SK-N-SH (cell line): ENCODE data around the gene PARD3. TPM values are rescaled to one million over a fixed set of nuclear protein-coding genes. Genes with fewer than 3 reads are reported as not detected.

Experiments
- CTCF ChIA-PET: fragments of 300-600, 350-600 bp; formaldehyde crosslinking; extraction: SDS; loops from one replicate; lab custom pipeline; 2021; lab: Yijun Ruan, JAX
- POLR2A ChIA-PET: fragments of 350-600 bp; sonication (Branson Sonifier 250); formaldehyde crosslinking; extraction: SDS; loops from one replicate; lab custom pipeline; 2020; ENCODE audit warnings: antibody characterized with exemption, inconsistent platforms; lab: Yijun Ruan, JAX
- DNase-seq: peaks from one replicate; pipeline ENCODE4 v3.0.0; 2012
- H2AFZ ChIP-seq: fragments of 200-600 bp; sonication (generic); 2 replicates; pipeline ENCODE4 v1.8.1; 2016; ENCODE audit warnings: antibody characterized with exemption, mild to moderate bottlenecking, low read depth
- H3F3A ChIP-seq: fragments of 200-600 bp; sonication (generic); replicated peaks from 2 replicates; pipeline ENCODE3; 2016; ENCODE audit warnings: antibody characterized with exemption, mild to moderate bottlenecking; ENCODE audit not compliant: insufficient read depth
- H3K27ac ChIP-seq, 2 experiments: fragments of 200-500 bp in 1 of 2; fragments of 200-600 bp in 1 of 2; sonication (Bioruptor generic) in 1 of 2; sonication (generic), shearing (Covaris generic) in 1 of 2; 2 replicates each; pipeline versions ENCODE4 v1.5.1 to v1.6.1; 2014 to 2016; ENCODE audit warnings: low read depth in 2 of 2, inconsistent platforms in 1 of 2, low read length in 1 of 2, mild to moderate bottlenecking in 1 of 2, mixed read lengths in 1 of 2
- H3K27me3 ChIP-seq: fragments of 200-600 bp; sonication (generic), shearing (Covaris generic); 2 replicates; pipeline ENCODE4 v1.6.1; 2016; ENCODE audit warnings: mixed run types; ENCODE audit not compliant: insufficient read depth
- H3K36me3 ChIP-seq, 2 experiments: fragments of 200-500 bp in 1 of 2; fragments of 200-600 bp in 1 of 2; sonication (Bioruptor generic) in 1 of 2; sonication (generic) in 1 of 2; replicated peaks in 1 of 2; 2 replicates each; pipeline versions ENCODE3 to v1.5.1; 2014 to 2016; ENCODE audit warnings: low read length in 1 of 2, mild to moderate bottlenecking in 1 of 2; ENCODE audit not compliant: insufficient read depth in 2 of 2, control insufficient read depth in 1 of 2
- H3K4me1 ChIP-seq, 2 experiments: fragments of 200-500 bp in 1 of 2; fragments of 200-600 bp in 1 of 2; sonication (Bioruptor generic) in 1 of 2; sonication (generic), shearing (Covaris generic) in 1 of 2; 2 replicates each; pipeline versions ENCODE4 v1.5.1 to v1.6.1; 2014 to 2016; ENCODE audit warnings: low read depth in 1 of 2, low read length in 1 of 2, mixed run types in 1 of 2; ENCODE audit not compliant: insufficient read depth in 2 of 2, control insufficient read depth in 1 of 2
- H3K4me2 ChIP-seq: fragments of 200-600 bp; sonication (generic), shearing (Covaris generic); 2 replicates; pipeline ENCODE4 v1.6.1; 2017; ENCODE audit warnings: mixed run types
- H3K4me3 ChIP-seq, 2 experiments: fragments of 200-500 bp in 1 of 2; fragments of 200-600 bp in 1 of 2; sonication (Bioruptor generic) in 1 of 2; sonication (generic), shearing (Covaris generic) in 1 of 2; 2 replicates each; pipeline versions ENCODE4 v1.5.1 to v1.8.1; 2014 to 2016; ENCODE audit warnings: low read depth in 2 of 2, inconsistent platforms in 1 of 2, low read length in 1 of 2, mild to moderate bottlenecking in 1 of 2, mixed read lengths in 1 of 2, moderate library complexity in 1 of 2
- H3K79me2 ChIP-seq: fragments of 200-600 bp; sonication (generic); 2 replicates; pipeline ENCODE4 v1.8.1; 2017; ENCODE audit warnings: mild to moderate bottlenecking; ENCODE audit not compliant: insufficient read depth
- H3K9ac ChIP-seq: fragments of 200-600 bp; sonication (generic); 2 replicates; pipeline ENCODE4 v1.6.1; 2017; ENCODE audit warnings: mixed run types
- H3K9me2 ChIP-seq: fragments of 200-600 bp; sonication (generic); 2 replicates; pipeline ENCODE4 v1.6.1; 2017; ENCODE audit warnings: mixed run types
- H3K9me3 ChIP-seq: fragments of 200-600 bp; sonication (generic); 2 replicates; pipeline ENCODE4 v1.6.1; 2017; ENCODE audit warnings: mixed run types, mild to moderate bottlenecking, moderate library complexity
- H4K20me1 ChIP-seq: fragments of 200-600 bp; sonication (generic); 2 replicates; pipeline ENCODE4 v1.6.1; 2017; ENCODE audit warnings: mild to moderate bottlenecking, mixed run types; ENCODE audit not compliant: insufficient read depth
- CHD2 ChIP-seq: fragments of 150-350 bp; IDR thresholded peaks from 2 replicates; pipeline ENCODE4 v1.6.1; 2018; ENCODE audit warnings: low read length; ENCODE audit not compliant: partially characterized antibody
- EP300 ChIP-seq, 2 experiments: IDR thresholded peaks; 2 replicates each; pipeline versions ENCODE4 v1.4.0 to v1.6.1; 2012; ENCODE audit warnings: borderline replicate concordance in 1 of 2, low read depth in 1 of 2, low read length in 1 of 2
- FOSL2 ChIP-seq: IDR thresholded peaks from 2 replicates; pipeline ENCODE4 v1.4.0; 2012; ENCODE audit warnings: low read depth, mild to moderate bottlenecking, moderate library complexity, borderline replicate concordance
- FOXJ3 ChIP-seq: sonication (generic); formaldehyde crosslinking; IDR thresholded peaks from 2 replicates; pipeline ENCODE4 v1.5.1; 2020; ENCODE audit warnings: mild to moderate bottlenecking, missing genetic modification reagents
- JUND ChIP-seq: IDR thresholded peaks from 2 replicates; pipeline ENCODE4 v1.4.0; 2012
- NFIC ChIP-seq: IDR thresholded peaks from 2 replicates; pipeline ENCODE4 v1.4.0; 2012; ENCODE audit warnings: borderline replicate concordance
- NRF1 ChIP-seq: IDR thresholded peaks from 2 replicates; pipeline ENCODE4 v1.6.1; 2012; ENCODE audit warnings: low read depth, mild to moderate bottlenecking, low read length
- TAF1 ChIP-seq: IDR thresholded peaks from 2 replicates; pipeline ENCODE4 v1.6.1; 2012; ENCODE audit warnings: low read depth, mild to moderate bottlenecking, low read length, moderate library complexity, borderline replicate concordance
- TCF12 ChIP-seq: IDR thresholded peaks from 2 replicates; pipeline ENCODE4 v1.4.0; 2012
- YY1 ChIP-seq: IDR thresholded peaks from 2 replicates; pipeline ENCODE4 v1.4.0; 2012; ENCODE audit warnings: low read depth, mild to moderate bottlenecking
- WGBS: methylation state at CpG from one replicate; pipeline ENCODE4 v1.1.6; 2017; ENCODE audit warnings: low lambda C conversion rate; 5-methylcytosine and 5-hydroxymethylcytosine counted together
- polyA plus RNA-seq, 3 experiments: library from polyadenylated mRNA; depleted of rRNA; stranded (reverse); fragments of >200 nt; gene quantifications; 2 replicates each; pipeline ENCODE4 v1.2.3, GENCODE V29; 2012
- TF ChIP-seq, protein P1 (sequence below): IDR thresholded peaks from 2 replicates; pipeline ENCODE4; 2012
- TF ChIP-seq, protein P2 (sequence below): fragments of 150-350 bp; IDR thresholded peaks from 2 replicates; pipeline ENCODE4 v1.6.1; 2016; ENCODE audit warnings: mild to moderate bottlenecking, low read depth, low read length
- TF ChIP-seq, protein P3 (sequence below): IDR thresholded peaks from 2 replicates; pipeline ENCODE4 v1.4.0; 2012; ENCODE audit warnings: low read depth

PARD3 gene
- polyA plus RNA-seq, 1 of the 3 experiments (the other 2 are of a cell fraction), result 29.4 TPM

DNA sequence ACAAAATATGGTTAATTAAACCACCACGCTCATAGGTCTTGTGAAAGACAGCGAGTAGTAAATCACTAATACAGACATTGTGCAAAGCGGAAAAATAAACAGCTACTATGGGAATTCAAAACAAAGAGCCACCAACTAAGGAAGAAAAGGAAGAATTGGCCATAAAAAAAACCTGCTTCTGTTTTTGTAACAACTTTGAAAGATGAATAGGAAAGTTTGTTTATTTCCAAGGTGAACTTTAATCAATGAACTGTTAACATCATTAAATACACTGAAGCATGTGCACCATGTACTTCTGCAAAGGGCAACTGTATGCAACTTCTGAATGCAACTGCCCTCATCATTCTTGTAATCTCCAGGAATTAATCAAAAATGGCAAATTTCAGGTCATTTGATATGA is 651.1 kb downstream of the PARD3 start (continued):
- TF ChIP-seq, protein P1, sequence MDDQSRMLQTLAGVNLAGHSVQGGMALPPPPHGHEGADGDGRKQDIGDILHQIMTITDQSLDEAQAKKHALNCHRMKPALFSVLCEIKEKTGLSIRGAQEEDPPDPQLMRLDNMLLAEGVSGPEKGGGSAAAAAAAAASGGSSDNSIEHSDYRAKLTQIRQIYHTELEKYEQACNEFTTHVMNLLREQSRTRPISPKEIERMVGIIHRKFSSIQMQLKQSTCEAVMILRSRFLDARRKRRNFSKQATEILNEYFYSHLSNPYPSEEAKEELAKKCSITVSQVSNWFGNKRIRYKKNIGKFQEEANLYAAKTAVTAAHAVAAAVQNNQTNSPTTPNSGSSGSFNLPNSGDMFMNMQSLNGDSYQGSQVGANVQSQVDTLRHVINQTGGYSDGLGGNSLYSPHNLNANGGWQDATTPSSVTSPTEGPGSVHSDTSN, result no peak
- no peak for TF ChIP-seq FOSL2
- no peak for TF ChIP-seq FOXJ3 (CRISPR knock-in tag)

DNA sequence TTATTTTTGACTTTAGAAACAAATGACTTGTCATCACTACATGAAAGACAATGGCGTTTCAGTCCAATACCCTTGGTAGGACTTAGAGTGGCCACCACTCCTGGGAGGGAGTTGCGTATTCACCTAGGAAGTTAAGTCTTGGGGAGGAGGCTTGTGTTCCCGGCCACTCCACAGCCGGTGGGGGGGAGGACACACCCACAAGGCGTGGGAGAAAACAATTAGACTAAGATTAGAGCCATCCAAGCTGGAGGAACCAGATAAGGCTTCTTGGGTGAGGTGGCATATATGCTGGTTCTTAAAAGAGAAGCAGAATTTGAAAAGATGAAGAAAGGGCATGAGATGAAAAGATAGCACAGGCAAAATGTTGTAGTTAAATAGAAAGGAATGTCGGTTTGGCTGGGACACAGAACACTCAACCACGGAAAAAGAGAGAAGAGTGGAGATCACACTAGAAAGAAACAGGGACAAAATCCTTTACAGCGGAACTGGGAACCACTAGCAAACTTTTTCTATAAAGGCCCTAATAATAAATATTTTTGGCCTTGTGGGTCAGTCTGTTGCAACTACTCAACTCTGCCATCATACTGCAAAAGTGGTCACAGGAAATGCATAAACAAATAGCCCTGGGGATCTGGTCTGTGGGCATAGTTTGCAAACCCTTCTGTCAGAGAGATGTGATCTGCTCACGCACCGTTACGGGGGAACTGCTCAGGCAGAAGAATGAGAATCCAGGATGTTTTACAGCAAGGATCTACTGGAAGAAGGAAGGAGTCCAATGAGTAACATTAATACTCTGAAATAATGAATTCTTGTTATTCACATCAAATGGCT is 651.8 kb downstream of the PARD3 start:
- Histone ChIP-seq H3K27ac (peak overlapping the region in 1 of 2 experiments; percentile 44; a peak in 1 of 4 replicates), H2AFZ (no peak overlapping the region), H3K79me2 (no peaks in the 10 kb centered on the region), H3K27me3 (no peaks in the 10 kb centered on the region), H3F3A (peaks cover 7% of the 10 kb centered on the region), H3K4me3 (no peak overlapping the region), H3K9me3 (no peaks in the 10 kb centered on the region), H3K9ac (no peak overlapping the region), H3K9me2 (no peaks in the 10 kb centered on the region), H3K4me2 (no peak overlapping the region), H3K36me3 (no peaks in the 10 kb centered on the region), H4K20me1 (no peaks in the 10 kb centered on the region), H3K4me1 (no peaks in the 10 kb centered on the region)
- no peak for DNase-seq
- CTCF ChIA-PET, result no interaction called here
- POLR2A ChIA-PET, result no interaction called here
- WGBS, result 78% methylated on average over 11 of the region's 11 CpGs
- TF ChIP-seq TCF12, result peak; percentile 30; the same call in 1 of the 2 replicates
- TF ChIP-seq CHD2, result no peak
- TF ChIP-seq NFIC, result peak; percentile 35; the same call in 1 of the 2 replicates
- TF ChIP-seq YY1, result no peak
- TF ChIP-seq, protein P2, sequence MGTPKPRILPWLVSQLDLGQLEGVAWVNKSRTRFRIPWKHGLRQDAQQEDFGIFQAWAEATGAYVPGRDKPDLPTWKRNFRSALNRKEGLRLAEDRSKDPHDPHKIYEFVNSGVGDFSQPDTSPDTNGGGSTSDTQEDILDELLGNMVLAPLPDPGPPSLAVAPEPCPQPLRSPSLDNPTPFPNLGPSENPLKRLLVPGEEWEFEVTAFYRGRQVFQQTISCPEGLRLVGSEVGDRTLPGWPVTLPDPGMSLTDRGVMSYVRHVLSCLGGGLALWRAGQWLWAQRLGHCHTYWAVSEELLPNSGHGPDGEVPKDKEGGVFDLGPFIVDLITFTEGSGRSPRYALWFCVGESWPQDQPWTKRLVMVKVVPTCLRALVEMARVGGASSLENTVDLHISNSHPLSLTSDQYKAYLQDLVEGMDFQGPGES, result no peak
- no peak for TF ChIP-seq NRF1
- no peak for TF ChIP-seq TAF1
- no peak for TF ChIP-seq JUND
- TF ChIP-seq, protein P3, sequence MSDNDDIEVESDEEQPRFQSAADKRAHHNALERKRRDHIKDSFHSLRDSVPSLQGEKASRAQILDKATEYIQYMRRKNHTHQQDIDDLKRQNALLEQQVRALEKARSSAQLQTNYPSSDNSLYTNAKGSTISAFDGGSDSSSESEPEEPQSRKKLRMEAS, result no peak
- TF ChIP-seq EP300 (IDR thresholded peaks at IDR 0.05; ENCODE audit: borderline replicate concordance in 1 of 2, low read depth in 1 of 2, low read length in 1 of 2), result no peak
